NT2/D1 (cell line): ENCODE data around the gene OR2V1.
"Not testable (repeated sequence)": the region's sequence is repeated elsewhere in the genome, so short reads cannot be mapped to it uniquely, and the experiment has no call there.

ENCODE experiments used
- DNase-seq: peaks from one replicate; pipeline ENCODE4 v3.0.0-alpha.2; 2011; ENCODE audit warnings: low read depth, low spot score
- H3K27me3 ChIP-seq: 2 replicates; pipeline ENCODE4 v1.6.0; 2011; ENCODE audit warnings: mild to moderate bottlenecking; ENCODE audit not compliant: insufficient read length, insufficient read depth
- H3K36me3 ChIP-seq: 2 replicates; pipeline ENCODE4 v1.6.1; 2011; ENCODE audit warnings: mild to moderate bottlenecking, low read length, mixed read lengths; ENCODE audit not compliant: insufficient read depth, insufficient read length
- H3K4me1 ChIP-seq: 2 replicates; pipeline ENCODE4 v1.5.1; 2011; ENCODE audit not compliant: insufficient read depth, insufficient read length
- H3K4me3 ChIP-seq: 2 replicates; pipeline ENCODE4 v1.5.1; 2011; ENCODE audit warnings: low read depth; ENCODE audit not compliant: insufficient read length
- H3K9ac ChIP-seq: 2 replicates; pipeline ENCODE4 v1.6.0; 2011; ENCODE audit warnings: low read depth; ENCODE audit not compliant: insufficient read length
- H3K9me3 ChIP-seq: 2 replicates; pipeline ENCODE4 v1.5.1; 2011; ENCODE audit warnings: mild to moderate bottlenecking, low read length; ENCODE audit not compliant: insufficient read depth
- SUZ12 ChIP-seq: IDR thresholded peaks from 2 replicates; pipeline ENCODE4 v1.6.1; 2011; ENCODE audit not compliant: insufficient read length, insufficient read depth; ENCODE audit errors: extremely low read depth
- YY1 ChIP-seq: IDR thresholded peaks from 2 replicates; pipeline ENCODE4 v1.6.1; 2011; ENCODE audit not compliant: insufficient read length, insufficient read depth
- ZNF274 ChIP-seq: IDR thresholded peaks from 2 replicates; pipeline ENCODE4 v1.6.1; 2011; ENCODE audit warnings: mild to moderate bottlenecking, low read depth, low read length

The OR2V1 gene

GRCh38 chr5:181170237-181170825 lies 39.4 kb upstream of the OR2V1 start:
- TF ChIP-seq SUZ12 (no peak), ZNF274 (no peak), YY1 (no peak)
- DNase-seq = no peak
- no peaks in the 10 kb centered on the region for H3K9me3 ChIP-seq
- peak overlapping the region; percentile 74 for H3K9ac ChIP-seq
- H3K27me3 ChIP-seq = peaks cover 35% of the 10 kb centered on the region
- no peaks in the 10 kb centered on the region for H3K36me3 ChIP-seq
- peak overlapping the region; percentile 66 for H3K4me3 ChIP-seq
- no peaks in the 10 kb centered on the region for H3K4me1 ChIP-seq

- not testable (repeated sequence) for H3K36me3 ChIP-seq, H3K4me1 ChIP-seq, DNase-seq, H3K9me3 ChIP-seq
- peak overlapping the region; percentile 66 for H3K4me3 ChIP-seq
- peaks cover 35% of the 10 kb centered on the region for H3K27me3 ChIP-seq
- H3K9ac ChIP-seq = peak overlapping the region; percentile 74
Observed at GRCh38 chr5:181169459-181170236, 38.7 kb upstream of the OR2V1 start.

- no peaks in the 10 kb centered on the region for H3K4me1 ChIP-seq
- H3K9ac ChIP-seq = no peak overlapping the region
- H3K27me3 ChIP-seq = peaks cover 35% of the 10 kb centered on the region
- no peak overlapping the region for H3K4me3 ChIP-seq
- H3K36me3 ChIP-seq = no peaks in the 10 kb centered on the region
- no peak for TF ChIP-seq YY1
- TF ChIP-seq ZNF274 = no peak
- no peak for TF ChIP-seq SUZ12
- H3K9me3 ChIP-seq = no peaks in the 10 kb centered on the region
- no peak for DNase-seq
Observed at GRCh38 chr5:181168595-181169118, 37.7 kb upstream of the OR2V1 start.

GRCh38 chr5:181167814-181168488 lies 37.0 kb upstream of the OR2V1 start:
- Histone ChIP-seq H3K9me3 (no peaks in the 10 kb centered on the region), H3K4me1 (no peaks in the 10 kb centered on the region), H3K4me3 (no peak overlapping the region), H3K36me3 (no peaks in the 10 kb centered on the region), H3K9ac (no peak overlapping the region), H3K27me3 (peaks cover 32% of the 10 kb centered on the region)
- TF ChIP-seq ZNF274 = no peak
- no peak for TF ChIP-seq SUZ12
- no peak for TF ChIP-seq YY1
- no peak for DNase-seq

- Histone ChIP-seq H3K36me3 (no peaks in the 10 kb centered on the region), H3K9ac (no peak overlapping the region), H3K9me3 (no peaks in the 10 kb centered on the region), H3K4me1 (no peaks in the 10 kb centered on the region), H3K27me3 (peaks cover 23% of the 10 kb centered on the region), H3K4me3 (no peak overlapping the region)
- no peak for DNase-seq
- TF ChIP-seq SUZ12 (no peak), YY1 (no peak)
Observed at GRCh38 chr5:181166812-181167733, 36.1 kb upstream of the OR2V1 start.

GRCh38 chr5:181164076-181164952 lies 33.3 kb upstream of the OR2V1 start:
- Histone ChIP-seq H3K27me3 (no peaks in the 10 kb centered on the region), H3K9ac (peak overlapping the region; percentile 33), H3K4me1 (peaks cover 13% of the 10 kb centered on the region), H3K4me3 (peak overlapping the region; percentile 50), H3K9me3 (no peaks in the 10 kb centered on the region), H3K36me3 (no peaks in the 10 kb centered on the region)
- DNase-seq = no peak
- TF ChIP-seq YY1 = no peak
- no peak for TF ChIP-seq SUZ12
- no peak for TF ChIP-seq ZNF274
